Ramos (cell line): Measurements from ENCODE around the gene SSNA1.

Experiments
- in situ Hi-C: fragments of 300-500 bp; cut with MboI; formaldehyde crosslinking; loops from one replicate; pipeline ENCODE4 v1.14.3; 2022; ENCODE audit warnings: low sequenced_read_pairs; ENCODE audit not compliant: unreplicated experiment

Gene SSNA1

GRCh38 chr9:137150617-137151457 is 37.6 kb upstream of the SSNA1 start:
- in situ Hi-C loops = no loop called here

- in situ Hi-C loops = no loop called here
Observed at GRCh38 chr9:137152844-137153405, 35.6 kb upstream of the SSNA1 start.

DNA sequence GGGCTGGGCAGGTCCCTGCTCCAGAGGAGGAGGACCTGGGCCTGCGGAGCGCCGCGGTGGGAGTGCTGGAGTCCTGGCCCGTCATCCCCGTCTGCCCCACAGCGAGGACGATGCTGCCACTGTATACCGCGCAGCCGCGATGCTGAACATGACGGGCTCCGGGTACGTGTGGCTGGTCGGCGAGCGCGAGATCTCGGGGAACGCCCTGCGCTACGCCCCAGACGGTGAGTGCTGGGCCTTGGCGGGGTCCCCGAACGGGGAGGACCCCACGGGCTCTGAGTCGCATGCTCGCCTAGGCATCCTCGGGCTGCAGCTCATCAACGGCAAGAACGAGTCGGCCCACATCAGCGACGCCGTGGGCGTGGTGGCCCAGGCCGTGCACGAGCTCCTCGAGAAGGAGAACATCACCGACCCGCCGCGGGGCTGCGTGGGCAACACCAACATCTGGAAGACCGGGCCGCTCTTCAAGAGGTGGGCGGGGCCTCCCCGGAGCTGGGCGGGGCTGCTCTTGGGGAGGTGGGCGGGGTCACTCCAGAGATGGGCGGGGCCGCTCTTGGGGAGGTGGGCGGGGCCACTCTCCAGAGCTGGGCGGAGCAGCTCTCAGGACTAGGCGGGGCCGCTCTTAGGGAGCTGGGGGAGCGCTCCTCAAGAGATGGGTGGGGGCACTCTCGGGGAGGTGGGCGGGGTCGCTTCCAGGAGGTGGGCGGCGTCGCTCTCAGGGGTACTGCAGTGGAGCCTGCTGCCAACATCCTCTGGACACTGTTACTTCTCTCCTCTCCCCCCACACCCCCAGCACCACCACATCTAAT is 31.7 kb upstream of the SSNA1 start:
- in situ Hi-C loops = no loop called here

DNA sequence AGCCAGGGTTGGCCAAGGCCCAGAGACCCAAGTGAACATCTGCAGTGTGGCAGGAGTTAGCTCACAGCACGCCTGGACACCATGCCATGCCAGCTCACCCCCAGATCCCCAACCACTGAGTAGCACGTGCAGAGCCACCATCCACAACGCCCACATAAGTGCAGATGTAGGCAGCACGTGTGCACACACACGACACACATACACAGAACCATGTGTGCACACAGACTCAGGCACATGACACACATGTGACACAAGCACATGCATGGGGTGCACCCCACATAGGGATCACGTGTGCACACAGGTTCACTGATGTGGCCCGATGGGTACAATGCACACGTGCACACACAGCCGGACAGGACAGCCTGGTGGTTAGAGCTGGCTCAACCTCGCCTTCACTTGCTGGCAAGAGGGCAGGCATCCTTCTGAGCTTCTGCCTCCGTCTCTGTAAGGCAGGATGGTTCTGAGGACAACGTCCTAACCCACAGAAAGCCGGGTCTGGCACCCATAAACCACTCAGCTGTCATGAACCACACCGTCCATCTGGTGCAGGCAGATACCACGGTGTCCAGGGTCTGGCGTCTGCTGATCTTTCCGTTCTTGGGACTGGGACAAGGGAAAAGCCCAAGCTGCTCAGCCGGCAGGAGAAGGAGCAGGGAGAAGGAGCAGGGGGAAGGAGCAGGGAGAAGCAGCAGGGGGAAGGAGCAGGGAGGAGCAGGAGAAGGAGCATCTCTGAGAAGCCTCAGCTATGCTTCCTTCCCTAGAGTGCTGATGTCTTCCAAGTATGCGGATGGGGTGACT is 30.7 kb upstream of the SSNA1 start:
- in situ Hi-C loops = no loop called here

GRCh38 chr9:137158625-137159024 is 29.9 kb upstream of the SSNA1 start:
- in situ Hi-C loops = no loop called here

GRCh38 chr9:137159105-137160053 is 29.1 kb upstream of the SSNA1 start:
- in situ Hi-C loops = no loop called here

DNA sequence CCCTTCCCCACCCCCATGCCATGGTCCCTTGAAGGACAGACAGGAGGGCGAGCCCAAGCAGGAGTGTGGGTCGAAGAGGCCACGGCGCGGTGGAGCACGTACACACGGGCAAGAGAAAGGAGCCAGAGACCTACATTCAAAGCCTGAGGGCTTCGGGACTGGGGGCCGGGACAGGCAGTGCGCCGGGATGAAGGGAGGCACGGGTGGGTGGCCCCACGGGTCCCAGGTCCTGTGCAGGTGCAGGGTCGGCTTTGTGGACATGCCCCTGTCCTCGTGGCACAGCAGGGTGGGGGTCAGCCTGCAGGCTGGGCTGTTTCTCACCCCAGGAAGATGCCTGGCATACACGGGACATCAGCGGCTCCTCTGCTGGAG is 28.4 kb upstream of the SSNA1 start:
- in situ Hi-C loops = no loop called here

- in situ Hi-C loops = no loop called here
Observed at GRCh38 chr9:137160716-137161557, 27.5 kb upstream of the SSNA1 start.

- in situ Hi-C loops = no loop called here
Observed at GRCh38 chr9:137161558-137162486, 26.7 kb upstream of the SSNA1 start.

DNA sequence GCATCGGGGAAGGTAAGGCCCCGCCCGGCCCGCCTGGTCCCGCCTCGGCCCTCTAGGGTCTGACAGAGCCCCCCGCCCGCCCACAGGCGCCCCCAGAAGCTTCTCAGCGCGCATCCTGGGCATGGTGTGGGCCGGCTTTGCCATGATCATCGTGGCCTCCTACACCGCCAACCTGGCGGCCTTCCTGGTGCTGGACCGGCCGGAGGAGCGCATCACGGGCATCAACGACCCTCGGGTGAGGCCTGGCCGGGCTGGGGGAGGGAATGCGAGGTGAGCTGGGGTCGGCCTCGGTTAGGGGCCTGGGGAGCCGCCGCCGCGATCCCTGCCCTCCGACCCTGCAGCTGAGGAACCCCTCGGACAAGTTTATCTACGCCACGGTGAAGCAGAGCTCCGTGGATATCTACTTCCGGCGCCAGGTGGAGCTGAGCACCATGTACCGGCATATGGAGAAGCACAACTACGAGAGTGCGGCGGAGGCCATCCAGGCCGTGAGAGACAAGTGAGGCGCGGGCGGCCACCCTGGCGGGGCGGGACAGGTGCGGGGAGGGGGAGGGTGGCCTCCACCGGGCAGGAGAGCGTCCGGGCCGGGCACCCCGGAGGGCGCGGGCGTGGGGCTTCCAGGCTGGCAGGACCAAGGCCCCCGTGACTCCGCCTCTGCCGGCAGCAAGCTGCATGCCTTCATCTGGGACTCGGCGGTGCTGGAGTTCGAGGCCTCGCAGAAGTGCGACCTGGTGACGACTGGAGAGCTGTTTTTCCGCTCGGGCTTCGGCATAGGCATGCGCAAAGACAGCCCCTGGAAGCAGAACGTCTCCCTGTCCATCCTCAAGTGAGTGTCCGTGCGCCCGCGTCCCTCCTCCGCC is 25.7 kb upstream of the SSNA1 start:
- in situ Hi-C loops = no loop called here

DNA sequence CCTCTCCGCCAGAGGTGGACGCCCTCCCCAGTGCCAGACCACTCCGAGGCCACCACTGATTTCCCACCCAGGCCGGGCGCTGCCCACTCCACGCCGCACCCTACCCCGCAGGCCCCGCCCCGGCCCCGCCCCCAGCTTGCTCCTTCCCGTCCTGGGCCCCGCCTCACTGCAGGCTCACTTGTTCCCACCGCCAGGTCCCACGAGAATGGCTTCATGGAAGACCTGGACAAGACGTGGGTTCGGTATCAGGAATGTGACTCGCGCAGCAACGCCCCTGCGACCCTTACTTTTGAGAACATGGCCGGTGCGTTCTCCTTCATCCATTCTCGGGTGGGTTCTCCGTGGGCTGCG is 25.1 kb upstream of the SSNA1 start:
- in situ Hi-C loops = no loop called here

DNA sequence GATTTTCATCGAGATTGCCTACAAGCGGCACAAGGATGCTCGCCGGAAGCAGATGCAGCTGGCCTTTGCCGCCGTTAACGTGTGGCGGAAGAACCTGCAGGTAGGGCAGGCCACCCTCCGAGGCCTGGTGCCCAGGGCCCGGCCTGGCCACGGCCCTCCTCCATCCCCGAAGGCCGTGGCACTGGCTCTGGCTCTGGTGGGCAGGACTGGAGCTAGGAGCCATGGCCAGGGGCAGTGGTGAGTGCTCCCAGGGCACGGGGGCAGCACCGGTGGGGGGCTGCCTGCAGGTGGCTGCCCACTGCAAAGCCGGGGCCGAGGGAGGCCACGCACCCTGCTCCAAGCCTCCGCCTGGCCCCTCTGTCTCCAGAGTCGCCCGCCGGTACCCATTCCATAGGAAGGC is 24.7 kb upstream of the SSNA1 start:
- in situ Hi-C loops = no loop called here

DNA sequence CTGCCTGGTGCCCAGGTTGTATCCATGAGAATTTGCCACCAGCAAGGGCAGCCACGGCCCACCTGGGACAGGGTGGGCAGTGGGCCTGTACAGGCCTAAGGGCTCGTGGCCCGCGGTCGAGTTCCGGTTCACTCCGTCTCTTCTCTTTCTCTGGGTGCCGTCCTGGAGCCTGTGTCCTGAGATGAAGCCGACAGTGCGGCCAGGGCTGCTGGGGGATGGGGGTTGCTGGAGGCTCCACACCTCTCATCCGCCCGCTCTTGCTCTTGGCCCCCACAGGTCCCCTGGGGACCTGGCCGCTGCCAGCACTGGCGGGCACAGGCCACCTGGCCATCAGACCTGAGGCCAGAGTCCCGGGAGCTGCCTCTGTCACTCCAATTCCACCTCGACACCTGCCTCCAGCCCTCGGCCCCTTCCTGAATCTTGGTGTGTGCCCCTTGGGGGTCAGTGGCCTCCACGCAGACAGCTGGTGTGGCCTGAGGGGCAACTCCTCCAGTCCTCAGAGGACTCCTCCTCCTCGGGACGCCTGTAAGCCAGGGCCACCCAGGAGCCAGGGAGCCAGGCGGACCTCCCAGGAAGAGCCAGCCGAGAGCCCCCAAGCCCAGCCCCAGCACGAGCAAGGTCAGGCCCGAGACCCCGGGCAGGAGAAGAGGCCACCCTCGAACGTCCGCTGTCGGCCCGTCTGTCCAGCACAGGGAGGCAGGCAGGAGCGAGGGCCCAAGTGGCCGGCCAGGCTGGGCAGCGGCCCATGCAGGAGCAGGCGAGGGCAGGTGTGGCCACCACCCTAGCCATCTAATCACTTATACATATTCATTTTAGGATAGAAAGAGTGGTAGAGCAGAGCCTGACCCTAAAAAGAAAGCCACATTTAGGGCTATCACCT is 23.9 kb upstream of the SSNA1 start:
- in situ Hi-C loops = no loop called here

DNA sequence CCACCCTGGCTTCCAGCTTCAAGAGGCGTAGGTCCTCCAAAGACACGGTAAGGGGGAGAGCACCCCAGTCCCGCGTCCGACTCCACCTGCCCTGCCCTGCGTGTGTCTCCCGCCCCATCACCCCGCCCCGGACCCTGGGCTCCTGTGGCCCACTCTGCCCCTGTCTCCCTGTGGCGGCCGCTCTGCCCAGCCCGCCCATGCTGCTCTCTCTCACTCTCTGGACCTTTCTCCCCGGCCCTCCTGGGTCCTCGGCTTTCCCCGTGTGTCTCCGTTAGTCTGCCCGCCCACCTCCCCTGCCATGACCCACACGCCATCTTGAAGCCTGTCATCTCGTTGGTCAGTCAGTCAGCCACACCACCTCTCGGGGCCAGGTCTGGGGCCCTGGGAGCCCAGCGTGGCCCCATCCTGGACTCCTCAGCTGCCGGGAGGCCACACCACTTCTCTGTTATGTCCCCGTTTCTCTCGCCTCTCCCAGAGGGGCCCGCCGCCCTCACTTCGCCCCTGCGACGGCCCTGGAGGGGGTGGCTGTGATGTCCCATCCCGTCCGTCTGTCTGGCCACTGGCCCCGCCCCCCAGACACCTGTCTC is 23.1 kb upstream of the SSNA1 start:
- in situ Hi-C loops = no loop called here
